IMR-90 (cell line): ENCODE data around the gene BMP8B. TPM values are rescaled to one million over a fixed set of nuclear protein-coding genes. Genes with fewer than 3 reads are reported as not detected.
"Not testable (repeated sequence)": the region's sequence is repeated elsewhere in the genome, so short reads cannot be mapped to it uniquely, and the experiment has no call there.

Experiments used
- ATAC-seq: fragments of 200-7000 bp; cut with Tn5 transposase; 2 replicates; pipeline ENCODE4 v1.9.1; 2020; ENCODE audit warnings: low read depth, mild to moderate bottlenecking, moderate library complexity
- BruUV-seq: library from RNA; stranded (reverse); fragments of 400-500 nt; replicated peaks from 2 replicates; lab custom pipeline; 2021; lab: Mats Ljungman, UMichigan
- CTCF ChIA-PET: fragments of 300-600 bp; formaldehyde crosslinking; extraction: SDS; loops from one replicate; lab custom pipeline; 2021; ENCODE audit warnings: antibody characterized with exemption; lab: Yijun Ruan, JAX
- POLR2A ChIA-PET: fragments of 300-600 bp; sonication (Branson Sonifier 250); formaldehyde crosslinking; loops from one replicate; lab custom pipeline; 2022; ENCODE audit warnings: antibody characterized with exemption; ENCODE audit not compliant: unreplicated experiment; lab: Charles Lee
- DNase-seq: peaks from one replicate; pipeline ENCODE4 v3.0.0; 2013
- H2AFZ ChIP-seq: replicated peaks from 2 replicates; pipeline ENCODE3; 2013; ENCODE audit warnings: low read length, mild to moderate bottlenecking; ENCODE audit not compliant: poor library complexity
- H2AK5ac ChIP-seq: 2 replicates; pipeline ENCODE4 v1.6.1; 2013; ENCODE audit warnings: low read depth, low read length, inconsistent platforms
- H2AK9ac ChIP-seq: replicated peaks from 2 replicates; pipeline ENCODE3; 2013; ENCODE audit warnings: mild to moderate bottlenecking, low read depth, low read length, moderate library complexity; ENCODE audit not compliant: poor library complexity
- H2BK120ac ChIP-seq: 2 replicates; pipeline ENCODE4 v1.6.1; 2013; ENCODE audit warnings: low read depth, low read length, inconsistent platforms
- H2BK15ac ChIP-seq: 3 replicates; pipeline ENCODE4 v1.6.1; 2013; ENCODE audit warnings: low read depth, low read length, inconsistent platforms
- H2BK20ac ChIP-seq: 2 replicates; pipeline ENCODE4 v1.6.1; 2013; ENCODE audit warnings: low read depth, mild to moderate bottlenecking, inconsistent platforms, low read length, moderate library complexity
- H2BK5ac ChIP-seq: 2 replicates; pipeline ENCODE4 v1.6.1; 2013; ENCODE audit warnings: mild to moderate bottlenecking, low read depth, low read length, inconsistent platforms; ENCODE audit not compliant: poor library complexity, severe bottlenecking
- H3K14ac ChIP-seq: replicated peaks from 2 replicates; pipeline ENCODE4 v1.6.1; 2013; ENCODE audit warnings: low read depth, low read length, inconsistent platforms
- H3K18ac ChIP-seq: 2 replicates; pipeline ENCODE4 v1.6.1; 2013; ENCODE audit warnings: low read depth, low read length, control low read depth
- H3K23ac ChIP-seq: 2 replicates; pipeline ENCODE4 v1.6.1; 2013; ENCODE audit warnings: low read depth, low read length, inconsistent platforms
- H3K27ac ChIP-seq: 2 replicates; pipeline ENCODE4 v1.5.1; 2013; ENCODE audit warnings: mild to moderate bottlenecking, control low read depth, low read length; ENCODE audit not compliant: insufficient read depth
- H3K27me3 ChIP-seq: 2 replicates; pipeline ENCODE4 v1.6.1; 2013; ENCODE audit warnings: low read length; ENCODE audit not compliant: control insufficient read depth, insufficient read depth
- H3K36me3 ChIP-seq: 2 replicates; pipeline ENCODE4 v1.6.1; 2013; ENCODE audit warnings: low read length, mixed read lengths; ENCODE audit not compliant: control insufficient read depth, insufficient read depth
- H3K4ac ChIP-seq: 2 replicates; pipeline ENCODE4 v1.6.1; 2013; ENCODE audit warnings: low read depth, low read length, inconsistent platforms
- H3K4me1 ChIP-seq: 2 replicates; pipeline ENCODE4 v1.6.1; 2013; ENCODE audit warnings: low read length, mixed read lengths; ENCODE audit not compliant: control insufficient read depth, insufficient read depth
- H3K4me2 ChIP-seq: 2 replicates; pipeline ENCODE4 v1.6.1; 2013; ENCODE audit warnings: low read depth, mild to moderate bottlenecking, control low read depth, low read length, moderate library complexity
- H3K4me3 ChIP-seq: 2 replicates; pipeline ENCODE4 v1.5.1; 2013; ENCODE audit warnings: low read depth, mild to moderate bottlenecking, control low read depth, low read length, moderate library complexity; ENCODE audit not compliant: insufficient read depth
- H3K56ac ChIP-seq: 2 replicates; pipeline ENCODE4 v1.6.1; 2013; ENCODE audit warnings: low read length, inconsistent platforms; ENCODE audit not compliant: insufficient read depth; ENCODE audit errors: extremely low read depth
- H3K79me1 ChIP-seq, 2 experiments: 2 replicates each; pipeline ENCODE4 v1.6.1; 2013; ENCODE audit warnings: low read length in 2 of 2, inconsistent platforms in 1 of 2, low read depth in 1 of 2
- H3K9ac ChIP-seq: 2 replicates; pipeline ENCODE4 v1.6.1; 2013; ENCODE audit warnings: low read depth, low read length, control low read depth
- H3K9me1 ChIP-seq: 2 replicates; pipeline ENCODE4 v1.6.1; 2013; ENCODE audit warnings: low read length, inconsistent platforms; ENCODE audit not compliant: insufficient read depth
- H3K9me3 ChIP-seq: 2 replicates; pipeline ENCODE4 v1.6.1; 2013; ENCODE audit warnings: low read length; ENCODE audit not compliant: control insufficient read depth, insufficient read depth
- H4K20me1 ChIP-seq: 2 replicates; pipeline ENCODE4 v1.6.1; 2013; ENCODE audit warnings: low read length, inconsistent platforms; ENCODE audit not compliant: insufficient read depth
- H4K5ac ChIP-seq: 2 replicates; pipeline ENCODE4 v1.6.1; 2013; ENCODE audit warnings: mild to moderate bottlenecking, low read depth, low read length, control low read depth
- H4K8ac ChIP-seq, 2 experiments: 2 replicates each; pipeline ENCODE4 v1.6.1; 2013; ENCODE audit warnings: low read depth in 2 of 2, low read length in 2 of 2, control low read depth in 1 of 2, inconsistent platforms in 1 of 2
- H4K91ac ChIP-seq: 2 replicates; pipeline ENCODE4 v1.6.1; 2013; ENCODE audit warnings: low read depth, low read length, inconsistent platforms; ENCODE audit not compliant: insufficient read depth
- WGBS, 2 experiments: methylation state at CpG; one replicate each; pipeline versions ENCODE4 v1.1.5 to v1.1.7; 2013; ENCODE audit warnings: missing lambda C conversion rate in 2 of 2; ENCODE audit not compliant: insufficient read length in 1 of 2; ENCODE audit errors: extremely low coverage in 2 of 2; 5-methylcytosine and 5-hydroxymethylcytosine counted together
- dilution Hi-C: fragments of 300-500 bp; cut with HindIII; formaldehyde crosslinking; loops from one replicate; pipeline ENCODE4 v1.14.3; 2018; ENCODE audit warnings: low sequenced_read_pairs; ENCODE audit not compliant: unreplicated experiment
- in situ Hi-C: fragments of 300-500 bp; cut with MboI; formaldehyde crosslinking; loops from 3 replicates; pipeline ENCODE4 v1.14.3; 2019; ENCODE audit warnings: low sequenced_read_pairs, inconsistent platforms, mixed read lengths
- intact Hi-C: fragments of 100-400 bp; cut with micrococcal nuclease; formaldehyde crosslinking; loops from 2 replicates; pipeline ENCODE4 v1.10.0; 2022
- polyA plus RNA-seq, 3 experiments: library from polyadenylated mRNA; depleted of rRNA; stranded (reverse); fragments of >200 nt; gene quantifications; 2 replicates each; pipeline ENCODE4 v1.2.3, GENCODE V29; 2012; ENCODE audit warnings: low replicate concordance in 1 of 3
- total RNA-seq: library from RNA; depleted of rRNA; stranded (reverse); fragments of >200 nt; gene quantifications from 2 replicates; pipeline ENCODE4 v1.2.3, GENCODE V29; 2012

The BMP8B gene
- total and polyA plus RNA-seq, 2 of the 4 experiments (the other 2 are of a cell fraction): not detected

DNA sequence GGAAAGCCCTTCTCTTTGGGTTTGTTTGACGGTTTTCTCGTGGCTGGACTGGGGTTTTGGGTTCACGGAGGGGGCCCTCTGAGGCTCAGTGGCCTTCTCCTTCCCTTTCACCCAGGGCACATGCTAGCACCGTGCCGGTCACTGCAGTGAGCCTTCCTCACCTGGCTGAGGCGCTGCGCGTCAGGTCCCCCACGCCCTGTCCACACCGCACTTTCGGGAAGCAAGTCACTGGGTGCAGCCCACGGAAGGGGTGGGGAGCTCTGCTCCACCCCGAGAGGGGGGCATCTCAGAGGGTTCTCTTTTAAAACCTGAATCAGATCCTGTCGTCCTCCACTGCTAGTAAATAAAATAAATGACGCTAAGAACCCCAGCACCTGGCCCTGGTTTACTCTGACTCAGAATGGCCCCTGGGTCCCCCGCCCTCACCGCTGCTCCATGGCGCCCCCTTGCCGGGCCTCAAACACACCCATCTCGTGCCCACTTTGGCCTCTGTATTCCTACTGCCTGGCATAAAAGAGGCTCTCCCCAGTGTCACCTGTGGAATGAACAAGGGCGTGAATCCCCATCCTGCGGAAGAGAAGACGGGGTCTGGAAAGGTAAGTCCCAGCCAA lies 15.2 kb downstream of the BMP8B start:
- H3K14ac ChIP-seq, DNase-seq, H3K4me3 ChIP-seq, H3K18ac ChIP-seq, H3K23ac ChIP-seq, H3K4me2 ChIP-seq, POLR2A ChIA-PET, H3K36me3 ChIP-seq, H4K91ac ChIP-seq, H3K27me3 ChIP-seq, H2BK20ac ChIP-seq, H3K9ac ChIP-seq, H2AK9ac ChIP-seq, H2BK120ac ChIP-seq, H3K79me1 ChIP-seq, BruUV-seq, H3K56ac ChIP-seq, H3K9me3 ChIP-seq, H3K4ac ChIP-seq, CTCF ChIA-PET, ATAC-seq, in situ Hi-C loops, H2BK15ac ChIP-seq, intact Hi-C loops, H2AFZ ChIP-seq, H4K20me1 ChIP-seq, H4K5ac ChIP-seq, H2AK5ac ChIP-seq, H3K27ac ChIP-seq, H4K8ac ChIP-seq, dilution Hi-C loops, H2BK5ac ChIP-seq, H3K9me1 ChIP-seq, H3K4me1 ChIP-seq: not testable (repeated sequence)
- WGBS, 2 experiments: no CpG with 5 or more reads among the region's 23 CpGs

DNA sequence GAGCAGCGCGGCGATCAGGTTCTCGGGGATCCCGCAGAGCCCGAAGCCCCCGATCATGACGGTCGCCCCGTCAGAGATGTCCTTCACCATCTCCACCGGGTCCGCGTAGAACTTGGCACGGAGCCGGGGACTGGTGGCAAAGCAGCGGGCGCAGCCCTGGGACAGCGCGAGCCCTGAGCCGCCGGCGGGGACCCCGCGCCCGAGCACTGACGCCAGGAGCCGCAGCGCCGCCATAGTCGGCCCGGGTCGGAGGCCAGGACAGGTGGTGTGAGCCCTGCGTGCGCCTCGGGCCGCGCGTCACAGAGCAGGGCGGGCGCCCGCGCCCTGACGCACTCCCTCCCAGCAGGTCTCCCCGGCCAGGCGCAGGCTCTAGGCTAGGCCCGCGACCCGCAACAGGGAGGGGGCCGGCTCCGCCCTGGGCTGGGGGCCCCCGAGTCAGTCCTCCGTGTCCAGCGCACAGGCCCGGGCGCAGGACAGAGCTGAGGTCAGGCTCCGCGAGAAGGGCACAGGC lies 17.6 kb downstream of the BMP8B start, which contains the start of gene OXCT2:
Gene OXCT2, minus strand, starts transcription at position 327 of the 511 bp plus-strand sequence. Its CDS starts 93 bp downstream, at position 234.
- no CpG with 5 or more reads among the region's 57 CpGs for WGBS, 2 experiments
- H2AK9ac ChIP-seq, in situ Hi-C loops, H3K36me3 ChIP-seq, intact Hi-C loops, H2BK120ac ChIP-seq, H2AK5ac ChIP-seq, H3K14ac ChIP-seq, DNase-seq, H3K27ac ChIP-seq, H3K9ac ChIP-seq, H2BK20ac ChIP-seq, H2BK5ac ChIP-seq, H3K18ac ChIP-seq, dilution Hi-C loops, H3K9me1 ChIP-seq, H2BK15ac ChIP-seq, ATAC-seq, H4K20me1 ChIP-seq, H3K27me3 ChIP-seq, H3K4ac ChIP-seq, H3K9me3 ChIP-seq, CTCF ChIA-PET, POLR2A ChIA-PET, H4K5ac ChIP-seq, H3K23ac ChIP-seq, H3K79me1 ChIP-seq, BruUV-seq, H3K56ac ChIP-seq, H4K91ac ChIP-seq, H3K4me1 ChIP-seq: not testable (repeated sequence)
- peak within 1 kb of the TSS; percentile 25; the same call in 1 of the 2 replicates for H3K4me2 ChIP-seq
- H3K4me3 ChIP-seq: peak within 1 kb of the TSS; percentile 44
- peak within 1 kb of the TSS; percentile 68 for H2AFZ ChIP-seq
- H4K8ac ChIP-seq: peak within 1 kb of the TSS; percentile 30 to 50; a peak in 1 of 4 replicates
